HG03280 (cell line): ENCODE measurements around the gene MXRA5.
"Not testable (repeated sequence)": the region's sequence is repeated elsewhere in the genome, so short reads cannot be mapped to it uniquely, and the experiment has no call there.

Experiments
- ATAC-seq: cut with Tn5 transposase; IDR thresholded peaks from one replicate; pipeline ENCODE4 v1.9.1; 2021; ENCODE audit warnings: mild to moderate bottlenecking, moderate library complexity; ENCODE audit not compliant: unreplicated experiment

The MXRA5 gene

DNA sequence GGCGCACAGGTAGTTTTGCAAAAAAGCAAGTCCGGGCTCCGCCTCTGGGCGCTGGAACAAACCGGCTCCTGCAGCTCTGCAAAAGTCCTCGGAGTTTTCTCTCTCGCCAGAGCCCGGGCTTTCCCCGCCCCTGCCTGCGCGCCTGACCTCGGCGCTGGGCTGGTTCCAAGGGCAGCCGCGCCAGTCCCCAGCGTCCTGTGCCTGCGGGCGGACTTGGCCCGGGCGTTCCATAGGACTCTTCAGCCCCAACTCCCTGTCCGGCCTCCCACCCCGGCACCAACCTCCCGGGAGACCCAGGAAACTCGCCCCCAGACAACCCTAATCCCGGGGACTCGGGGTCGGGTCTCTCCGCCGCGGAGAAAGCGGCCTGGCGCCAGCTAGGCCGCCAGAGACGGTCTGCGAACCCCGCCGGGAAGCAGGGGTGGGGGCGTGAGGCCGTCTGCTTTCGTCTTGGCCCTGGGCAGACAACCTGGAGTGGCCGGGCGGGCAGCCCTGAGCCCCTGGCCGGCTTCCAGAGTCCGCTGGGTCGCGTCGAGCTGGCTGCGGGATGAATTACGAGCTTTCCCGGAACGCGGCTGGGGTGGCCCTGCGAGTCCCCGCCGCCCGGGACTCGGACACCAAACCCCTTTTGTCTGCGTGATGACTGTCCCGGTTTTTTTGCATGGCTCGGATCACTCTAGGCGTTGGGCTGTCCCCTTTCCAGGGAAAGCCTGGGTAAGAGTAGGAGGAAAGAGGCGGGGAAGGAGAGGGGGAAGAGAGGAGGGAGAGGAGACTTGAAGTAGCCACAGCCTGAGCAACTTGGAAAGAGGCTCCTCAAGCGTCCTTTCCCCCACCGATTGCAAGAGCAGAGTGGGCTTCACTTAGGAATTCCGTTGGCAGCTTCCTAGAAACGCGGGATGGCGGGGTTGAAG, 916 bp downstream of the MXRA5 start:
- no peak for ATAC-seq

DNA sequence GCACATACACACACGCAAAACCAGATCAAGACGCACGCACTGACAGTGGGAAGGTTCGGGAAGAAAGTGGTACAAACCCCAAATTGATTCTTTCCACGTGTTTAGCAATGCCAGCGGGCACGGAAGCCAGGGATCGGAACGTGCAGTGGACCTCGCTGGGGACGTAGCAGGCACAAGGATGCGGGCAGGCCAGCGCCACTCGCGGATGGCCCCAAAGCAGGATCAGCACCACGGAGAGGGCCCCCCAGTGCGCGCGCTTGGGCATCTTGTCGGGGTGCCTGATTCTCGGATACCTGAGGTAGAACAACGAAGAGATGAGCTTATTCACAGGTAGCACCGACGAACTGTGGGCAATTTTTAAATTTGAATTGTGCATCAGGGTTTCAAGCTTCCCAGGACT, 2.9 kb downstream of the MXRA5 start:
- ATAC-seq = not testable (repeated sequence)

DNA sequence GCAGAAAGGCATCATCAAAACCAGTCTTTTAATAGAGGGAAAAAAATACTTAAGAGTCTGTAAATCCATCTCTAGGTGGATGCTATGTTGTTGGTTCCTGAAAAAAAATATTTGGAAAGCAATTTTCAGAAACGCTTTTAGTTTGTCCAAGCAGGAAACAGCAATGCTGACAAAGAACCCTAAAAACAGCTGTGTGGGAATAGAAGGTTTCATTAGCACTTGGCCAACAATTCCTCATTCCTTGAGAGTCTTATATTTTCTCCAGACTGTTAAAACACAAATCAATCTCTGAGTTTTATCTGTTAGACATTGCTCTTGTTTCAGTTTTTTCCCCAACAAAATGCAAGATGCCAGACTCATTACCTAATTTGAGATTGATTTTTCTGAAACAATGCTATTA, 6.4 kb downstream of the MXRA5 start:
- ATAC-seq = no peak

DNA sequence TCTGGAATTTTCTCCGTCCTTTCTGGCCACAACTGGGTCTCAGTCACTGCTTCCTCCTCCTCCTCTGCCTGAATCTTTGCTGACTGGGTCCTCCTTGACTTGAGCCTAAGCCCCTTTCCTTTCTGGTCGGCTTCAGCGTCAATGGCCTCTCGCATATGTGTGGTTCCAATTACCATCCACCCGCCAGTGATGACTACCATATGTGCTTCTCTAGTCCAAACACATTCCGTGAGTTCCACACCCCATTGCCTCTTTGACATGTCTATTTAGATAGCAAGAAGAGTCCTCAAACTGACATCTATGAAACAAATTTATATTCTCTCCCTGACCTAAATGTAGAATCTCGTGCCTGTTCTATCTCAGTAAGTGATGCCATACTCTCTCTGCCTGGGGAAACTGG, 19.8 kb downstream of the MXRA5 start:
- ATAC-seq = no peak

DNA sequence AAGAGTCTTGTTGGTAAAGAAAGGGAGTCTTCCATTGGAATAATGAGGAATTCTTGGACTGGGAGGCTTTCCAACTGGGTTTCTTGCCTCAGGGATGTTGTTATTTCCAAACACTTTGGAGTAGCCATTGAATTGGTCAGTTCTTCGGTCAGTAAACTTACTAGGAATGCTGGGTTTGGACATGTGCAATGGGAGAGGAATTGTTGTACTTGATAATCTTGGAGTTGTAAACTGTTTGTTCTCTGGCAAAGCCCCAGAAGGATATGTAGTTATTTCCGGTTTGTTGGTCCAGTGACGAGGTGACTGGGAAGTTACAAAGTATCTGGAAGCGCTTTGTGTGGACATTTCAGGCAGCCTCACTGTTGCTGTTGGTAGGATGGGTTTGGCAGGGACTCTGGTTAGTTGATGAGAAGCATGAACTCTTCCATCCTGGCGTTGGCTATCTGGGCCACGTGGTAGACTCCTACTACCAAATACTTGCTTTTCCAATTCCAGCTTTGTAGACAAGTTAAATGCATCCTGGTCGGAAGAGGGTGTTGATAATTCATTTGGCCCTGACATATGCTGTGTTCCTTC, 25.9 kb downstream of the MXRA5 start:
- no peak for ATAC-seq

DNA sequence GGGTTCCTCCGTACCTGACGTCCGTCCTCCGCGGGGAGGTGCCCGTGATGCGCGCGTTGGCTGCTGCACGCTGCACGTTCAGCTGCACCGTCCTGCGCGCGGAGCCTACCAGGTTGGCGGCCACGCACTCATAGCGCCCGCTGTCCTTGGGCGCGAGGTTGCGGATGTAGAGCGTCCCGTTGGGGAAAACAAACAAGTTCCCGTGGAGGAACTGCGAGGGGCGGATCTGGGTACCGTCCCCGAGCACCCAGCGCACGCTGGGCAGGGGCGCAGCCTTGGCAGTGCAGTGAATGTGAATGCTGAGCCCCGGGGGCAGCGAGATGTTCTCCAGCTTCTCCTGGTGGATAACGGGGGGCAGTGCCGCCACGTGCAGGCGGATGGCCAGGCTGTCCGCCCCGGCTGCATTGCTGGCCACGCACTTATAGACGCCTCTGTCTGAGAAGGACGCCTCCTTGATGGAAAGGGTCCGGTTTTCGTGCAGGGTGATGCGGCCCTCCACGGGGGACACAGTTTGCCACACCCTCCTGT, 29.2 kb downstream of the MXRA5 start:
- no peak for ATAC-seq

DNA sequence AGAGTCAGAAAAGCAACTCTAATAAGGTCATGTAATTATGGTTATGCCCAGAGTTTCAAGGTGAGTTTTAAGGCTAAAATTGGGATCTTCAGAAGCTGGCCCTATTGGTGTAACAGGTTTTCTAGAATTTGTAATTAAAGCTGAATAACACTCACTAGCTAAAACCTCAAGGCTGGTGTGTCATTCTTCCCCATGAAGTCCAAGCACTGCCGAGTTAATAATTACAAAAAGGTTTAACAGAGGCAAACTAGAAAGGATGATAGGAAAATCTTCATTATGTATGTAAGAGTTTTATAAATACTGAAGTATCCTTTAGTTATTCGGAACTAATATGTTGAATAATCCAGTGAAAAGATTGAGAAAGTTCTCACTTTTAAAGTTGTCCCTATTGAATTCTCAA, 34.3 kb downstream of the MXRA5 start:
- no peak for ATAC-seq

DNA sequence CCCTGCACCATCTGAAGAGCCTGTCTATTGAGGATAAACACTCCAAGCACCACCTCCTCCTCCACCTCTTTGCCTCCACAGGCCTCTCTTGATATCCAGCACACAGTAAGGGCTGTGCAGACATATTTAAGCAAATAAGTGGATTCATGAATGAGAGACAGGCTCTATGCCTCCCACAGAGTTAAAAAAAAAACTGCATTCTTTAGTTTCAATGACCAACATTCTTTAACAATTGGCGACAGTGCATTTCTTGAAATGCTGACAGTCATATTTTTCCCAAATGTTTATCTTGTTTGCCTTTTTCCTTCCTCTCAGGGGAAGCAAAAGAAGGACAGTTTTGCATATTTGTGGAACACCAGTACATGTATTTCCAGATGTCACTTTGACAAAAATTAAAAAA, 38.6 kb downstream of the MXRA5 start:
- ATAC-seq = no peak

DNA sequence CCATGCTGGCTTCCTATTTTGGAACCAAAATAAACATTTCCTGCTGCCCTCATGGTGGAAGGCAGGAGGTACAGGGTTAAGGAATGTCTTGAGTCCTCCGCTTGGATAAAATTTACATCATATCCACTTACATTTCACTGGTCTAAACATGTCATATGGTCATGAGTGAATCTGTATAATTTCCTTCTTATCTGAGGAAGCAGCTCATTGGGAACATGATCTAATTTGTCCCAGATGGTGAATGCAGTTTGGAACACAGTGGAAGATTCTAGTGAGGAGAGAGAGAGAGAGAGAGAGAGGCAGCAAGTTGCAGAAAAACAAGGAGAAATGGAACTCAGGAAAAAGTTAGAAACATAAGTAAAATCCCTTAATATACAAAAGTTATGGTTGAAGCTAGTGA, 46.8 kb downstream of the MXRA5 start:
- ATAC-seq = no peak

DNA sequence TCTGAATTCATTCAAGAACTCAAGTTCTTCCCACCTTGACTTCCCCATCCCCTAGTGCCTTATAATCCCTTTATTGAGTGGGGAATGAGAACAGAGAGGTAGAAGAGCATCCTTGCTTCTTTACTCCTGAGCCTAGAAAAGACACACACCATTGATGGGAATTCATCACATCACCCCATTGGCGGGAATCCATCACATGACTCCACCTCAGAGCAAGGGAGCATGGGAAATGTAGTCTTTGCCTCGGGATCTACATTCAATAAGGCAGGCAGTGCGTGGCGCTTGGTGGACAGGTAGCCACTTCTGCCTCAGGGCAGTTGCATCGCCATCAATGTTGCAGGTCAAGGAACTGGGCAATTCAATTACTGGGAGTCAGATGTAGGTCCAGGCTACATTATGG, 50.7 kb downstream of the MXRA5 start:
- ATAC-seq = no peak

DNA sequence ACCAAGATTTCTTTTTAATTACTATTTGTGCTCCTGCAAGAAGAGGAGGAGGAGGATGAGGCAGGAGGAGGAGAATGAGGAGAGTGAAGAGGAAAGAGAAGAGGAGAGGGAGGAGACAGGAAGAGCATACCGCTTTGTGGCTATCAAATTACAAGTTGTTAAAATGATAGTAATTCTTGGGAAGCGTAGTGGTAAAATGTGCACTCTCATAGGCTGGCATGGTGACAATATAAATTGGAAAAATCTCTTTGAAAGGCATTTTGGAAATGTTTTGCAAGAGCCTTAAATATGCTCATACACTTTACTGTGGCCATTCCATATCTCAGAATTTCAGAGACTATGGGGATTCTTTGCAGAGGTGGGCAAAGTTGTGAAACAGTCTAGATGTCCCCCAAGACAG, 53.2 kb downstream of the MXRA5 start:
- ATAC-seq = no peak

DNA sequence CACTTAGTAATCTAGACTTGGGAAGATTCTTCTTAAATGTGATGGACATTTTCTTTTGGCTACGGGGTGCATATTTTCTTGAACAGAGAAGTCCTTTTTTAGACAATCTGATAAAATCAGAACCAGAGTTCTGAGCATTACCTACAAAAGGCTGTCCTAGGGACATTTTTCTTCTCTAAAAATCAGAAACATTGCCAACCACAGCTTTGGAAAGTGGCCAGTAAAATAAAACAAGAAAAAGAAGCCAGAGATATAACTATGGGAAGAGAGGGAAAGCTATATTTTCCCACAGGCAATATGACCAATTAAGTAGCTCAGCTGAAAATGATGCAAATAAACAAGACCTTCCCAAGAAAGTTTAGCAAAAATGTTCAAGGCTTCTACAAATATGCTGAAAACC, 55.9 kb downstream of the MXRA5 start:
- no peak for ATAC-seq

DNA sequence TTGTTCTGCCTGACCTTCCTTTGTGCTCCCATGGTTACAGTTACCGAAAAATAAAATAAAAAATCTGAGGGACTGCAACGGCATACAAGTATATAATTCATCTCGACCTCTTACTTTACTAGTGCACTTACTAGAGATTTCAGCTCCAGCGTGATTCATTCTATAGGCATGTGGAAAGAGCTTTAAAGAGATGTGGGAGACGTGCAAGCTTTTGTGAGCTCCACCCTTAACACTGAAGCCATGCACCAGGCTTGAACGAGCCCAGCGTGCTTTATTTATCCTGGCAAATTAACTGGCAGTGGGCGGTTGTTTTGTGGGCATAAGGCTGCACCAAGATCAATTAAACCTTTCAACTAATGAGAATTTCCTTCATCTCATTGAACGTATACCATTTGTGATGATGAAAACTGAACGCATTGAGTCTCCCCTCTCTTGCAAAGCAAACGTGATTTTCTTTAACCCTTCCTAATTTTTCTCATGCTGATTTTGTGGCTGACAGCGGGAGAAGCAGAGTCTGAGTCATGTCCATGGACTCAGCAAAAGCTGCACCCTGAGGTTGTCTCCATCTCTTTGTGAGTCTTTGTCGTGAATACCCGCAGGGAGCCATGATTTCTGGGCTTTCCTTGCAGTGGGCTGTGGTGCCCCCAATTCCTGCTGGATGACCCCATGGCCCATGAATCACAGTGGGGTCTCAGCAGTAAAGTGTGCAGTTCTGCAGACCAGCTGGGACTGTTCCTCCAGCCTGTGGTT, 60.1 kb downstream of the MXRA5 start:
- ATAC-seq = no peak

DNA sequence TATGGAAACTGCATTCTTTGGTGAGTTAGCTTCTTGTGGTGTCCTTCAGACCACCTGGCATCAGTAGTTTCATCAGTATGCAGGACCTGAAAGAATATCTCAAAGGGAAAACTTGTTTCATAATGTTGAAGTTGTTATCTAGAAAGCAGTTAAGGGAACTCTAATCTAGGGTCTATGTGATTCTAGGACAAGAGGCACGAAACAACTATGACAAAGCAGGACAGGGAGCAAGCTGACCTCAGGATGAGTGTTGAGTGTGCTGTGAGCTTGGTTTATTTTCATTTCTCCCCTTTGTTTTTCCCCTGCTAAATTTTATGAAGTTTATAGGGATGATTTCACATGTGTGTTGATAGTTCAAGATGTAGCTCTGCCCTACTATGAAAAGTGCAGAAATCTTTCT, 65.7 kb downstream of the MXRA5 start:
- ATAC-seq = no peak

DNA sequence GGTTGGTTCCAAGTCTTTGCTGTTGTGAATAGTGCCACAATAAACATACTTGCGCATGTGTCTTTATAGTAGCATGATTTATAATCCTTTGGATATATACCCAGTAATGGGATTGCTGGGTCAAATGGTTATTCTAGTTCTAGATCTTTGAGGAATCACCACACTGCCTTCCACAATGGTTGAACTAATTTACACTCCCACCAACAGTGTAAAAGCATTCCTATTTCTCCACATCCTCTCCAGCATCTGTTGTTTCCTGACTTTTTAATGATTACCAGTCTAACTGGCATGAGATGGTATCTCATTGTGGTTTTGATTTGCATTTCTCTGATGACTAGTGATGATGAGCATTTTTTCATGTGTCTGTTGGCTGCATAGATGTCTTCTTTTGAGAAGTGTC, 72.8 kb downstream of the MXRA5 start:
- ATAC-seq = not testable (repeated sequence)

DNA sequence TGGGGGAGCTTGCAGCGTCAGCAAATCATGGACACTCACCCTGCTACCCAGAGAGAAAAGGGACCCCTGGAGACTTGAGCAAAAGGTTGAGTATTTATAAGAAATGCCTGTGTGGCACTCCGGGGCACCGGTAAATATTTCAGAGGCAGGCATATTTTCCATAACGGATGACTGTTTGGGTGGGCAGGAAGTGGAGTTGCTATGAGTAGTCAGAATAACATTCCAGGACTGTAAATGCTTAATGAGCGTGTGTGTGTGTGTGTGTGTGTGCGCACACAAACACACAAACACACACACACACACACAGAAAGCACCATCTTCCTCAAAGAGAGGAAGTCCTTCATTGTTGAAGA, 74.6 kb downstream of the MXRA5 start:
- ATAC-seq = no peak

DNA sequence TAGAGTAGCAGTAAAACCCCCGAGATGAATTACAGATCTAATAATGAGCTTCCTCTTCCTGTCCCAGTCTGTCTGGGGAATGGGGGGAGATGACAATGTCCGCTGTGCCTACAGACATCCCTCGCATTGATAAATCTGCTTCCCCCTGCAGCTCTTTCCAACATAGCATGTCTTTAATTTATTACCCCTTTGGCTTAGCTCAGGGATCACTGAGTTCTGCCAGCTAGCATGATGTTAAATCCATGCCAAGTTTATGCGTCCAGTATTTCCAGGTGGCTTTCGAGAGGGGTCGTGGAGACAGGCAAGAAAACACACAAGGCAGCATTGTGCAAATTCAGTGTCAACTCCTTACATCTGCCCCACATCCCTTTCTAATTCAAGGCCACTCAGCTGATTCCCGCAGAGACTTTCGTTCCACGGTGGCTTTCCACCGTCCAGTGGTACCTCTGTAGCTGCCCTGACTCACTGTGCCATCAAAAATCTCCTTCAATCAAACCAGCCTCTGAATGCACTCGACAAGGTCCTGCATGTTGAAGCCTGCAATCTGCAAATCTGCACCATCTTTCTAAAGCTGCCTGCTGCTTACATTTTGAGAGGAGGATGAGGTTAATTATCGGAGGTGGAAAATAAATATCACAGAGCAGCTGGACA, 75.1 kb downstream of the MXRA5 start:
- ATAC-seq = no peak

DNA sequence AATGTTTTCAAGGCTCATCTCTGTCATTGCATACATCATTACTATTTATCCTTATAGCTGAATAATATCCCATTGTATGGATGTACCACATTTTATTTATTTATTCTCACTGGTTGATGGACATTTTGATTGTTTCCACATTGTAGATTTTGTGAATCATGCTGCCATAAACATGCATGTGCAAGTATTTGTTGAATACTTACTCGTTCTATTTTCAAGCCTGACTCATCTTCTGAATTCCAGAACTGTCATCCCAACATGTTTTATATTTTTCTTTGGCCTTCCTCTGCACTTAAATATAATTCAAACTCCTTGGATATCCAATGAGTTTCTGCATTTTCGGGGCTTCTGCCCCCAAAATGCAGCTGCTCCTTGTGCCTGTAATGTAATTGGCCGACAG, 77.6 kb downstream of the MXRA5 start:
- no peak for ATAC-seq

DNA sequence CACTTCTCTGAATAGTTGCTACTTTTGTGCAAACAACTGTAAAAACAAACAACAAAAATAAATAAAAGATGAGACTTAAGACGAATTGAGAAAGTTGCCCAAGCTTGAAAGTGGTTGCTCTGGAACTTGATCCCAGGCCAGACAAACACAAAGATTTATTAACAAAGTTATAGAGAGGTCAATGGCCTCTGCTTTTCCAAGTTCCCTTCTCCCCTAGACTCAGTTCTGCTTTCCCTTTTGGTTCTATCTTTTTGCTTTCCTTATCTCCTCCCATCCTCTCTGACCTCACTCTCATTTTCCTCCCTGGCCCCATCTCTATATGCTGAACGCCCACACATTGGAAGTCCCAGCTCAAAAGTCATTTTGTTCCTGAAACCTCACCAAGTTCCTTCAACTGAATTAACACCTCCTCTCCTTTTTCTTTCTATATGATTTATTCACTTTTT, 82.7 kb downstream of the MXRA5 start:
- ATAC-seq = no peak

DNA sequence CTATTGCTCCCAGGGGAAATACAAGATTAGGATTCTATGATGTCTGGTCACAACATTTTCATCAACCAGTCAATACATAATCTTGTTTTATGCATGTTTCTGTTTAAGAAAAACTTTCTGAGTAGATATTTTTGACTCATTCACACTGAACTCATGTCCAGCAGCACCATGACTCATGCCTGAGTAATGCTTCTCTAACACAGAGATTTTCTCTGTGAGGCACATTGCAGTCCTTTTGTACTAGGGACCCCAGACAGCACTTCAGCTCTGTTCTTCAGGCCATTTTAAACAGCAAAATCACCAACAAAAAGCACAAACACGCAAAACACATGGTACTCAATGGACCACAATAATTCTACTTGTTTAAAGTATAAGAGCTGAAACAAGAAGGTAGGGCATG, 83.6 kb downstream of the MXRA5 start:
- ATAC-seq = no peak
